Measurements from ENCODE around the gene CACNA2D4. TPM values are rescaled to one million over a fixed set of nuclear protein-coding genes. Genes with fewer than 3 reads are reported as not detected.

Gene CACNA2D4
- total RNA-seq, 3 donors from 2014 or later: 3.4 to 7.1 (median 3.5) TPM

DNA sequence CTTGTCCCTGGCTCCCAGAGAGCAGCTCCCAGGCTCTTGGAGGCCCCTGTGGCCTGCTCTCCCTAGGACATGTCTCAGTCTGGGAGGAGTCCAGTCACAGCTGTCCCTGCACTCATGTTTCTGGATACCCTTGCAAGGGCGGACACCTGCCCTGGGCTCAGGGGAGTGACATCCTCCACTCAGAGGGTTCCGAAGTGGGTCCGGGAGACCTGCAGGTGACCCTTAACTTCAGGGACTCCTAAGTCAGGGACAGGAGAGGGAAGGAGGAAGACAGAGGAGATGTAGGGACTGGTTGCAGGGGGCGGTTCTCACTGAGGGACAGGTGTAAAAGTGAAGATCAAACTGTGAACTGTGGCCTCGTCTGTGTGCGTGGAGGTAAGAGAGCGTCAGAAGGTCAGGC is 37.6 kb downstream of the CACNA2D4 start:
- Mint-ChIP-seq H3K4me1 (ENCODE audit: low read depth) (no peaks in the 10 kb centered on the region), H3K36me3 (ENCODE audit: insufficient read depth) (no peaks in the 10 kb centered on the region), H3K9me3 (no peaks in the 10 kb centered on the region), H3K27me3 (ENCODE audit: low read depth) (peaks cover 3% of the 10 kb centered on the region), H3K4me3 (no peak overlapping the region)
- no peak for ATAC-seq
- DNase-seq: no peak

DNA sequence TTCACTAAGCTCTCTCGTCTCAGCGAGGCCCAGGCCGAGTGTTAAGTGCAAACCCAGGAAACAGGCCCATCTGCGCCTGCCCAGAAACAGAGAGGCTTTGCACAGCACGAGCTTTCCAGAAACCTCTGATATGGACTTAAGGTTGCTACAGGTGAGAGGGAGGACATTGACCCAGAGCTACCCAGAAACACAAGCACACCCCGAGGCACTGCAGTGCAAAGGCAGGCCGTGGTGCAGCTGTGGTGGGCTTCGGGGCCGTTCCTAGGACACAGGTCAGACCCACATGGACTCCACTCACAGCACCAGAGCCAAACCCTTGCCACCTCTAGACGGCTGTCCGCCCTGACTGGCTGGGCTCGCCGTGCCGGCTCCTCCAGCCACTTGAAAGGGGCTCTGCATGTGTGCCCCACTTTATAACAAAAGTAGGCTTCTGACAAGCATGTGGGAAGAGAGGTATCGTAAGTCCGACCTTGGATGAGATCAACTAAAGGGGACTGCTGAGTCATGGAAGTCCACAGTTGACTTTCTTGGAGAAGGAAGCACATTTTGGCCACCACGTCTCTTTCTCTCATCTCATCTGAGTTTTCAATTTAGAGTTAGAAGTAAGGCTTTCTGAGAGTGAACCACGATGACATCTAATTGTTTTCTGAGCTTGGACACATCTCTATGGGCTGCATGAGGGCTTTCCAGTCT is 38.2 kb downstream of the CACNA2D4 start:
- H3K4me1 Mint-ChIP-seq (ENCODE audit: low read depth): no peaks in the 10 kb centered on the region
- H3K36me3 Mint-ChIP-seq (ENCODE audit: insufficient read depth): no peaks in the 10 kb centered on the region
- no peaks in the 10 kb centered on the region for H3K9me3 Mint-ChIP-seq
- no peak overlapping the region for H3K4me3 Mint-ChIP-seq
- peaks cover 3% of the 10 kb centered on the region for H3K27me3 Mint-ChIP-seq (ENCODE audit: low read depth)
- ATAC-seq (no peak), DNase-seq (no peak)

DNA sequence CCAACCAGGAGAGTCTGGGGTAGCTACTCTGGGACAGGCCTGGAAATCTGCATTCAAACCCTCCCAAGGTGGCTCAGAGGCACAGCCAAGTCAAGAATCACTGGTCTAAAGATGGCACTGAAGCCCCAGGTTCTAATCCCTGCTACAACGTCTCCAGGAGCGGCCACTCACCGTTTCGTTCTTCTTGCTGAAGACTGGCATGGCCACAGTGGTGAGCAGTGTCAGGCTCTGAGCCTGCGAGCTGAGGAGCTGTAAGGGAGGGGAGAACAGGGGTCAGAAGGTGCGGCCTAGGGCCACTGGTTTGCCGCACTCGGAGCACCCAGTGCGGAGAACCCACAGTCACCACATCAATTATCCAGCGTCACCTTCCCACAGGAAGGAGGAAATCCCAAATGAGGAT is 38.8 kb downstream of the CACNA2D4 start:
- DNase-seq (no peak), ATAC-seq (no peak)
- no peak overlapping the region for H3K4me3 Mint-ChIP-seq
- H3K36me3 Mint-ChIP-seq (ENCODE audit: insufficient read depth): no peaks in the 10 kb centered on the region
- H3K9me3 Mint-ChIP-seq: no peaks in the 10 kb centered on the region
- no peaks in the 10 kb centered on the region for H3K4me1 Mint-ChIP-seq (ENCODE audit: low read depth)
- peaks cover 3% of the 10 kb centered on the region for H3K27me3 Mint-ChIP-seq (ENCODE audit: low read depth)

- ATAC-seq (no peak), DNase-seq (no peak)
- no peak overlapping the region for H3K4me3 Mint-ChIP-seq
- H3K4me1 Mint-ChIP-seq (ENCODE audit: low read depth): no peaks in the 10 kb centered on the region
- H3K36me3 Mint-ChIP-seq (ENCODE audit: insufficient read depth): no peaks in the 10 kb centered on the region
- H3K27me3 Mint-ChIP-seq (ENCODE audit: low read depth): peaks cover 3% of the 10 kb centered on the region
- H3K9me3 Mint-ChIP-seq: no peaks in the 10 kb centered on the region
Observed at GRCh38 chr12:1878695-1879094, 39.8 kb downstream of the CACNA2D4 start.

DNA sequence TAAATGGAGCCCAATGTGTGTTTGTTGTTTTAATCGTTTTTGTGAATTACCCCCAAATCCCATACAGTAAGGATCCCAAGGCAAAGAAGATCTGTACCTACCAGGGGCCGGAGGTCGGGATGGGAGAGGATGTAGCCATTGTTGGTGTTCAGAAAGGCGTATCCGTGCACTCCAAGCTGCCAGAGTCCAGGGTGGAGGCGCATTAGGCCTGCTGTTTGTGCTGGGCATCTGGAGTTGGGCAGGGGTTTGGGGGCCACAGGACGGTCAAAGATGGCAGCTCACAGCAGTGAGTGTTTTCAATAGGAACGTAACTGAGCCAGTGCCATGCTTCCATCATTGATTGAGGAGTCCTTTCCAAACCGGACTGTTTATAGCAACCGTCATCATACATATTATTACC is 40.2 kb downstream of the CACNA2D4 start:
- no peak for DNase-seq
- H3K9me3 Mint-ChIP-seq: no peaks in the 10 kb centered on the region
- no peaks in the 10 kb centered on the region for H3K27me3 Mint-ChIP-seq (ENCODE audit: low read depth)
- no peak overlapping the region for H3K4me3 Mint-ChIP-seq
- no peaks in the 10 kb centered on the region for H3K36me3 Mint-ChIP-seq (ENCODE audit: insufficient read depth)
- no peak for ATAC-seq
- H3K4me1 Mint-ChIP-seq (ENCODE audit: low read depth): no peaks in the 10 kb centered on the region

DNA sequence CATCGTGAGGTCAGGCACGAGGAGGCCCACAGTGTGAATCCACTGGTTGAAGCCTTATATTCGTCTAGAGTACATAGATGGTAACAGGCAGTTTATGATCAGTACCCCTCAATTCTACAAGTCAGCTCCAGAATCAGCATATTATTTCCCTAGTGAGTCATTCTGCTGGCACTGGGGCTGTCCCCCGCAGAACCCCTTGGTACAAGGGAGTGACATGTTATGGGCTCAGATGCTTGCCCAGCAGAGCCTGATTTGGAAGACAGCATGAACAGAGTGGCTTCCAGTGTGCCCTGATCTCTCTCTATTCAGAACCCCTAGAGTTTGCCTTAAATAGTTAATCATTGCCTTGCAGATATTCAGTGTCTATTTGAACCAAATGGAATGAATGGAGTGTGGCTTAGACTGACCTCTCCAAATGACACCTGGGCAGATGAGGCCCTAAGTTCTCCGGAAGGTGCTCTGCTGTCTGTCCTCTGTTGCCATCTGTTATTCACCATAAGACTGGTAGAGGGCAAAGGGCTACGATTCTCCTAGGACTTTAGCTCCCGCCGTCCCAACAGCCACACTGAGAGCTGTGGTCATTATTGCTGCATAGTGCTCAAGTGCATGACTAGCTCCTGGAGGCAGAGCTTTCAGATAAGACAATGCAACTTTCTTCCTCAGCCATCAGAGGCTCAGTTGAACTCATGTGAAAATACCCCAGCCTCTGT is 41.1 kb downstream of the CACNA2D4 start:
- H3K9me3 Mint-ChIP-seq: no peaks in the 10 kb centered on the region
- no peaks in the 10 kb centered on the region for H3K36me3 Mint-ChIP-seq (ENCODE audit: insufficient read depth)
- no peaks in the 10 kb centered on the region for H3K4me1 Mint-ChIP-seq (ENCODE audit: low read depth)
- H3K4me3 Mint-ChIP-seq: no peak overlapping the region
- no peak for DNase-seq
- no peaks in the 10 kb centered on the region for H3K27me3 Mint-ChIP-seq (ENCODE audit: low read depth)
- no peak for ATAC-seq

GRCh38 chr12:1876086-1876485 is 42.4 kb downstream of the CACNA2D4 start:
- no peak overlapping the region for H3K4me3 Mint-ChIP-seq
- H3K9me3 Mint-ChIP-seq: no peaks in the 10 kb centered on the region
- H3K4me1 Mint-ChIP-seq (ENCODE audit: low read depth): no peaks in the 10 kb centered on the region
- ATAC-seq: no peak
- no peaks in the 10 kb centered on the region for H3K36me3 Mint-ChIP-seq (ENCODE audit: insufficient read depth)
- no peak for DNase-seq
- no peaks in the 10 kb centered on the region for H3K27me3 Mint-ChIP-seq (ENCODE audit: low read depth)

DNA sequence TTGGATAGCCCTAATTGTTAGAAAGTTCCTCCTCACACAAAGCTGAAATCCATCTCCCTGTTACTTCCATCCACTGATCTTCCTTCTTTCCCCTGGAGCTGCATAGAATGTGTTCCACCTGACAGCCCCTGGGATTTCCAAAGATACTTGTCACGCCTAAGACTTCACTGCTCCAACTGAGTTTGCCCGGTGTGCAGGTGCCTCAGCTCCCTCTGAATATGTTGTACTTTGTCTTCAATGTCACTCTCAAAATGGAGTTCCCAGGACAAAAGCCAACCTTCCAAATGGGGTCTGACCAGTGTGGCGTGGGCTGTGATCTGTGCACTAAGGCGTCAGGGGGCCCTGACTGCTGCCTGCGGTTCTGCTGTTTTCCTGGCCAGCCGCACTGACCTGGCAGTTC is 42.8 kb downstream of the CACNA2D4 start:
- no peaks in the 10 kb centered on the region for H3K36me3 Mint-ChIP-seq (ENCODE audit: insufficient read depth)
- DNase-seq (no peak), ATAC-seq (no peak)
- H3K9me3 Mint-ChIP-seq: no peaks in the 10 kb centered on the region
- H3K4me3 Mint-ChIP-seq: no peak overlapping the region
- H3K27me3 Mint-ChIP-seq (ENCODE audit: low read depth): no peaks in the 10 kb centered on the region
- no peaks in the 10 kb centered on the region for H3K4me1 Mint-ChIP-seq (ENCODE audit: low read depth)

DNA sequence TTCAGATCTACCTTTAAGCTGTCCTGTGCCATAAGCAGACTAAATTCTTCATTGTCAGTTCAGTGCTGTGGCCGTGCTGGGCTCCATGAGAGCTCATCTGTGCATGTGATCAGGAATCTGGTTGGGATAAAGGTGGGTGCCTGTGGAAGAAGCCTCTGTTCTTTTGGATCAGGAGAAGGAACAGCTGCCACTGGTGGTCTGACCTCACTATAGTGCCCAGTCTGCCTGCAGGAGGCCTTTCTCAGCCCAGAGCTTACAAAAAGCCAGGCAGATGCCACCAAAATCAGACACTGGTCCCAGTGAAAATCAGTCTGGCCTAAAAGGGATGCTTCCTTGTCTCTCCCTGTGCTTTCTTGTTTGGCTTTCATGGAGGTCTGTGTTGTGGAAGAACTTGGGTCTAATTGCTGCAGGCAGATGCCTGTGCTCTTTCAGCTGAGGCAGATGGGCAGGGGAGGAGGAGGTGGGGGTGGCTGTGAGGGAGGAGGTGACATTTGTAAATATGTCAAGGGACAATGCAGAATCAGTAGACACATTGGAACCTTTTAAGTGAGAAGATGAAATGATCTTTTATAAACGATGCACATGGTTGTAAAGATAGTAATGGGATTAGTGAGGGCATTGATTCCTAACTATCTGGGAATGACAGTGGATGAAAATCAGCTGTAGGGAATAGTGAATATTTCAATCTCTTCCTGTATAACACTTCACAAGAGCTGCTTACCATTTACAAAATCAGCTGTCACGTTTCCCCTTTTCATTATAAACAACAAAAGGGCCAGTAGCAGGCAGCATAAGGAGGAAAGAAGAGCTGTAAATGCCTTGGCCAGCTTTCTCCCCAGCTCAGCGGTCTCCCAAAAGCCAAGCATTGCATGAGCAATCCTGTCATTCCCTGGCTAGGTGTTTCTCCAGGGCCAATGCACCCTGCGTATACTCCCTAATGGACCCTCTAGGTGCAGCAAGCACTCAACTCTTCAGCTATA is 44.6 kb downstream of the CACNA2D4 start:
- DNase-seq (no peak), ATAC-seq (no peak)
- Mint-ChIP-seq H3K4me1 (ENCODE audit: low read depth) (no peaks in the 10 kb centered on the region), H3K36me3 (ENCODE audit: insufficient read depth) (no peaks in the 10 kb centered on the region), H3K4me3 (no peak overlapping the region), H3K27me3 (ENCODE audit: low read depth) (peaks cover 2% of the 10 kb centered on the region), H3K9me3 (no peaks in the 10 kb centered on the region)

DNA sequence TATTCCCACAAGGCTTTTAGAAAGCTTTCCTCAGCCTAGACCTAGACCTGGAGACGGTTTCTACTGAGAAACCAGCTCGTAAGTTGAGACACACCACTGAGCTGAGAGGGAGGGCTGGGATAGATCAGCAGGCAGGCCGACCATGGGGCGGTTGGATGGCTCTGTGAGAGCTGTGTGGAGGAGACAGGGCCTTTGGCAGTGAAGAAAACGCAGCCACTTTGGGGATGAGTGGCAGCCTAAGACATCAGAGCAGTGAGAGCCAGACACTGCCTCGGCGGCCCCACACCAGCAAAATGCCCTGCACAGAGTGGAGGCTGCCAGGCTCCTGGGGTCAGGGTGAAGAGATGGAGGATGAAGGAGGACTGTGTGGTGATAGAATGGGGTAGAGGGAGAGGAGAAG is 46.0 kb downstream of the CACNA2D4 start:
- H3K36me3 Mint-ChIP-seq (ENCODE audit: insufficient read depth): no peaks in the 10 kb centered on the region

DNA sequence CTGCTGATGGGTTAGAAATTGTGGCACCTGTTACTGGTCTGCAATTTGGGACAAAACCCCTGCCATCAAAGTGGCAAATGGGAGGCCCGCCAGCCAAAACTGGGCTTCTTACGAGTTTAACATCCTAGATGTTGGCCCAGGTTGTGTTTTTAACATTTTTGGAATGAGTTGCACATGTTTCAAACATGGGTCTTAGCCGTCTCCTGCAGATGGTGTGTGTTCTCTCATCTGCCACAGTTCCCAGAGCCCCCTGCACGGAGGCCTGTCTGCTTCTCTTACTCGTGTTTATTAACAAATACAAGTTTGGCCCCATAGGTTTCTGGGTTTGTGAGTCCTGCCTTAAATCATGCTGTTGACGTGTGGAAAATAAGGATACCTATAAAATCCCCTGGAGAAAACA is 46.5 kb downstream of the CACNA2D4 start:
- DNase-seq: no peak
- ATAC-seq: no peak
- H3K27me3 Mint-ChIP-seq (ENCODE audit: low read depth): peaks cover 13% of the 10 kb centered on the region
- no peak overlapping the region for H3K4me3 Mint-ChIP-seq
- H3K36me3 Mint-ChIP-seq (ENCODE audit: insufficient read depth): no peaks in the 10 kb centered on the region
- no peaks in the 10 kb centered on the region for H3K4me1 Mint-ChIP-seq (ENCODE audit: low read depth)
- H3K9me3 Mint-ChIP-seq: no peaks in the 10 kb centered on the region

More for the DNA sequence above, 46.0 kb downstream of the CACNA2D4 start:
- H3K4me3 Mint-ChIP-seq: no peak overlapping the region
- no peak for ATAC-seq
- no peak for DNase-seq
- no peaks in the 10 kb centered on the region for H3K9me3 Mint-ChIP-seq
- no peaks in the 10 kb centered on the region for H3K4me1 Mint-ChIP-seq (ENCODE audit: low read depth)
- peaks cover 11% of the 10 kb centered on the region for H3K27me3 Mint-ChIP-seq (ENCODE audit: low read depth)

- Mint-ChIP-seq H3K9me3 (no peaks in the 10 kb centered on the region), H3K4me3 (no peak overlapping the region), H3K36me3 (ENCODE audit: insufficient read depth) (no peaks in the 10 kb centered on the region), H3K27me3 (ENCODE audit: low read depth) (peaks cover 16% of the 10 kb centered on the region), H3K4me1 (ENCODE audit: low read depth) (no peaks in the 10 kb centered on the region)
- DNase-seq (no peak), ATAC-seq (no peak)
Observed at GRCh38 chr12:1870998-1871917, 47.2 kb downstream of the CACNA2D4 start.

DNA sequence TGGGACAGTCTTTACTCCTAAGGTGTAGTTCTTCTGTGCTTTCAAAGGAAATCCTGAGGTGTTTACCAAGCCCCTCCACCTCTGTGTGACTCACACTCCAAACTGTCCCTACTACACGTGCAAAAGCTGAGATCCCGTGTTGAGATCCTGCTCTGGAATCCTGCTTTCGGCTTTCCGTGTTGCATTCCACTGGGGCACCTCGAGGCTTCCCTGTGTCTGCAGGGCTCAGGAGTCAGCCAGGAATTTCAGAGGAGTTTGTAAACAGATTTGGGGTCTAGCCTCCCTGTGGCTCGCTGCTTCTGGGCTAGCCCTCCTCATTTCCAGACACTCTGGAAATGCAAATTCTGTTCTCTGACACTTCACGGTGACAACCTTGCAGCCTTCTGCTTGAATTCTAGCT is 48.4 kb downstream of the CACNA2D4 start:
- peaks cover 23% of the 10 kb centered on the region for H3K27me3 Mint-ChIP-seq (ENCODE audit: low read depth)
- H3K9me3 Mint-ChIP-seq: no peaks in the 10 kb centered on the region
- H3K4me1 Mint-ChIP-seq (ENCODE audit: low read depth): no peaks in the 10 kb centered on the region
- no peak for DNase-seq
- H3K36me3 Mint-ChIP-seq (ENCODE audit: insufficient read depth): no peaks in the 10 kb centered on the region
- H3K4me3 Mint-ChIP-seq: no peak overlapping the region
- no peak for ATAC-seq

- Mint-ChIP-seq H3K27me3 (ENCODE audit: low read depth) (peaks cover 24% of the 10 kb centered on the region), H3K4me1 (ENCODE audit: low read depth) (no peaks in the 10 kb centered on the region), H3K4me3 (no peak overlapping the region), H3K36me3 (ENCODE audit: insufficient read depth) (no peaks in the 10 kb centered on the region), H3K9me3 (no peaks in the 10 kb centered on the region)
- ATAC-seq (no peak), DNase-seq (no peak)
Observed at GRCh38 chr12:1869145-1869544, 49.3 kb downstream of the CACNA2D4 start.
